Hematopoietic multipotent progenitor cell treated with erythropoietin and hydrocortisone succinate and interleukin-3 and kit ligand, for 4 days (in vitro differentiated cells): ENCODE results near the gene RAB8A.
"Not testable (repeated sequence)": the region's sequence is repeated elsewhere in the genome, so short reads cannot be mapped to it uniquely, and the experiment has no call there.

ENCODE experiments used
- DNase-seq: peaks from one replicate; pipeline ENCODE4 v3.0.0-alpha.2; 2015

RAB8A gene

DNA sequence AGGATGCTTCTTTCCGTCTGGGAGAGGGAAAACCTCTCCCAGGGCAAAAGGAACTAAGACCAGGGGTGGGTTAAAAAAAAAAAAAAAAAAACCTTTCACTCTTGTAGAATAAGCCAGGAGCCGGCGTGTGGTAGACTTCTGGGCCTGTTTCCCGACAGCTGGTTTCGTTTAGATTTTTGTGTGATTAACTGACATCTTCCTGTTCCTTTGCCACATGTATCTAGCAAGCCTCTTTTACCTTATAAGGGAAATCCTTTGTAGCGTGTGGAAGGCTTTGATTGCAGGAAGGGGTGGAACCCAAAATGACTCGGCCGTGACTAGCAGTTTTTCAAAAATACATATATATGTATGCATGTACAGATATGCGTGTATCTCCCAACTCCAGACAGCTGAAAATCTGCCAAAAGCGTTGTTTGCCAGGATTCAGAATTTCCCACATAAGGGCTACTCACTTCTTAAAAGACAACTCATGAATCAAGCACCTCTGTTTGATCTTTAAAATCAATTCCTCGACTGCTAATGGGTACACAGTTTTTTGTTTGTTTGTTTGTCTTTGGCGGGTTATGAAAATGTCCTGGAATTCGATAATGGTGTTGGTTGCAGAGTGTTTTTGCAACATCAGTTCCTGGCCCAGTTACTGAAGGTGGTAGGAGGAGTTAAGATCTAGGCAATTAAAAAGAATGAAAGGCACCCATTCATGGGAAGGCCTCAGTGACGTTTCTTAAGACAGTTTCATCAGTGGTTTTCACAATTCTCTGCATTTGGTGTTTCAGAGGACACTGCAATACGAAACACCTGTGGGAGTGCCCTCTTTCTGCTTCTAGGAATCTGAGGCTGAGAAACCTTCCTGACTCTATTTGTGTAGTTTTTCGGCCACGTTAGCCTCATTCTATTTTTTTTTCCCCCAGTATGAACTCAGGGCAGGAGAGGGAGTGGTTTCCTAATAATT is 32.7 kb upstream of the RAB8A start:
- peak; percentile 98 for DNase-seq

DNA sequence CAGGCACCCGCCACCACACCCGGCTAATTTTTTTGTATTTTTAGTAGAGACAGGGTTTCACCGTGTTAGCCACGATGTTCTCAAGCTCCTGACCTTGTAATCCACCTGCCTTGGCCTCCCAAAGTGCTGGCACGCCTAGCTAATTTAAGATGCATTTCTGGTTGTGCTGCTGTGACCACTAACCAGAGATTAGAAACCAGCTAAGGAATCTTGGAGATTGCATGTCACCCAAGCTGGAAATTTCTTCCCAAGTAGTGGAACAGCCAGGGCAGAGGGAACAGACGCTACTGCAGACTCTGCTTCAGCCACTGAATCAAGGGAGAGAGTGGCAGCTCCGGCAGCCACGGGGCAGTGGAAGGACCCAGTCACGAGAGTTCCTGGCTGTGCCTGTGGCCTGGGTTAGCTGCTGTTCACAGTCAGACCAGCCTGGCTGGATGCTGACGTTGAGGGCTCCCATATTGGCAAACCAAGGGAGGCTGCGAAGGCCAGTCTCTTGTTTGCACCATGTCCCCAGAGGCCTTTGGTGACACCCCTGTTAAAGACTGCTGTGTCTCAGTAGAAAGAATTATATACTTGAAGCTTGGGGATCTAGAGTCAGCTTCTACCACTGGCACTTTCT is 27.5 kb upstream of the RAB8A start:
- no peak for DNase-seq

DNA sequence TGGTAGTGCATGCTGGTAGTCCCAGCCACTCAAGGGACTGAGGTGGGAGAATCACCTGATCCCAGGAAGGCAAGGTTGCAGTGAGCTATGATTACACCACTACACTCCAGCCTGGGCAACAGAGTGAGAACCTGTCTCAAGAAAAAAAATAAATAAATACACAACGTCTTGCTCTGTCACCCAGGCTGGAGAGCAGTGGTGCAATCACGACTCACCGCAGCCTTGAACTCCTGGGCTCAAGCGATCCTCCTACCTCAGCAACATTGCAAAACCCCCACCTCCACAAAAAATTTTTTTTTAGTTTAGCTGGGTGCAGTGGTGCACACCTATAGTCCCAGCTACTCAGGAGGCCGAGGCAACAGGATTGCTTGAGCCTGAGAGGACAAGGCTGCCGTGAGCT is 26.6 kb upstream of the RAB8A start:
- peak; percentile 49 for DNase-seq

DNA sequence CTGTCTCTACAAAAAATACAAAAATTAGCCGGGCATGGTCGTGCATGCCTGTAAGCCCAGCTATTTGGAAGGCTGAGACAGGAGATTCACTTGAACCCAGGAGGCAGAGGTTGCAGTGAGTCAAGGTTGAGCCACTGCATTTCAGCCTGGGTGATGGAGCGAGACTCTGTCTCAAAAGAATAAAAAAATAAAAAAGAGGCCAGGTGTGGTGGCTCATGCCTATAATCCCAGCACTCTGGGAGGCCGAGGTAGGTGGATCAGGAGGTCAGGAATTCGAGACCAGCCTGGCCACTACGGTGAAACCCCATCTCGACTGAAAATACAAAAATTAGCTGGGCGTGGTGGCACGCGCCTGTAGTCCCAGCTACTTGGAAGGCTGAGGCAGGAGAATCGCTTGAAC is 24.3 kb upstream of the RAB8A start:
- DNase-seq = not testable (repeated sequence)

DNA sequence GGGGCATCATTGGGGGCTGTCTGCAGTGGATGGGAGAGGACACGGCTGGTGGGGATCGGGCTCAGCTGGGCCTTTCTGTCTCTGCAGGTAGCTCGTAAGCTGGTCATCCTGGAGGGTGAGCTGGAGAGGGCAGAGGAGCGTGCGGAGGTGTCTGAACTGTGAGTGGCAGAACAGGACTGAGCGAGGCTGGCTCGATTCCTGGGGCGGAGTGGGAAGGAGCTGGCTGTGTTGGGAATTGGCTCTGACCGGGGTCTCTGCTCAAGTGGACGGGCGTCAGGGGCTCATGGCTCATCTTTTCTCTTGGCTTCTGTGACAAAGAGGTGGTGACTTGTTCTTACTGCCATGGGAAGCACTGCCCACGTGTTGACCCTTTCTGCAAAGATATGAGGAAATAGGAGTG is 23.7 kb upstream of the RAB8A start:
- DNase-seq = no peak

DNA sequence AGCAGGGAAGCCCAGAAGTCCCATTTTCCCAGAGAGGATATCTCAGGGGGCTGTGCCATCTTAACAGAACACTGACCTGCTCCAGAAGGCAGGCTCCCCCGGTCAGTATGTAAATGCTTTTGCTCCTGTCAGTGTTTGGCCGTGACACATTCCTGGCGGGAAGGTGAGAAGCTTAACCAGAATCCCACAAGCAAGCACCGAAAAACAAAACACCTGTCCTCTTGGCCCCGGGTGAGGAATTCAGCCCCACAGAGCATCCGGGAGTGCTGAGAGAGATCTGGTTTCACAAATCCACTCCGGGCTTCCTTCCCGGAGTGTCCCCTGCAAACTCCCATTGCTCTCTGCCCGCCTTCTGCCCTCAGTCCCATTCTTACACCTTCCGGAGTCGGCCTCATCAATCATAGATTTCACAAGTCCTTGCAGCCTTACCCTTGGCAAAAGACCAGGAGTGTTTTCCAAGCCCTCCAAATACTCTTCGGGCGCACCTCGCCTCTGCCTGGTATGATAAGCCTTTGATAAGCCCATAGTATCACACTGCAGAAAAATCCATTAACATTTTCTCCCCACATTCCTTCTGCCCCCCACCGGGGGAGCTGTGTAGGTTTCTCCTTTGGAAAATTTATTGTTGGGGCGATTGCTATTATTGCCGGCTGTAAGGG is 23.2 kb upstream of the RAB8A start:
- DNase-seq = no peak

DNA sequence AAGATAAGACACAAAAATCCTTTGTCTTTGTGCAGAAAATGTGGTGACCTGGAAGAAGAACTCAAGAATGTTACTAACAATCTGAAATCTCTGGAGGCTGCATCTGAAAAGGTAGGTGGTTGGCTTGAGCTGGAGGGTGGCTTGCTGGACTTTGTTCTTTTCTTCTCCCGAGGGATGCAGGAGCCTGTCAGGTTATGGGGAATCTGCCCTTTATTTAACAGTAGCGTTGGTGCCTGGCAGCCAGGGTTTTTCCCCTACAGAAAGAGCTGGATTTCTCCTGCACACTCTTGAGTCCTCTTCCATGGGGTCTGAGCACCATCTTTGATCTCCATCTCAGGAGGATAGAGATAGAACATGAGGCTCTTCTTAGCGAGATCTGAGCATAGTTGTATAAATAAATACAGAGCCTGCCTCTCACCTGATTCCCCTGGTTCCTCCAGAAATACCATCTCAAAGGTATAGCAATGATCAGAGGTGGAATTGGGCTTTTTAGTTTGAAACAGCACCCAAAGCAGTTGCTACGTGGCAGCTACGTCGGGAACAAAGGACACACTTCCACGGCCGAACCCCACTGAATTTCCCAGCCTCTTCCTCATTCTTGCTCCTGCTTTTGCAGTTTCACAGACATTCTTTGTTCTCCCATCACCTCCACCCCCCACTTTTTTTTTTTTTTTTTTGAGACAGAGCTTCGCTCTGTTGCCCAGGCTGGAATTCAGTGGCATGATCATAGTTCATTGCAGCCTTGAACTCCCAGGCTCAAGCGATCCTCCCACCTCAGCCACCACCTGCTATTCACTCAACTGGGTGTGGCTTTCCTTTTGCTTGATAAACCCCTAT is 22.5 kb upstream of the RAB8A start:
- DNase-seq = no peak

DNA sequence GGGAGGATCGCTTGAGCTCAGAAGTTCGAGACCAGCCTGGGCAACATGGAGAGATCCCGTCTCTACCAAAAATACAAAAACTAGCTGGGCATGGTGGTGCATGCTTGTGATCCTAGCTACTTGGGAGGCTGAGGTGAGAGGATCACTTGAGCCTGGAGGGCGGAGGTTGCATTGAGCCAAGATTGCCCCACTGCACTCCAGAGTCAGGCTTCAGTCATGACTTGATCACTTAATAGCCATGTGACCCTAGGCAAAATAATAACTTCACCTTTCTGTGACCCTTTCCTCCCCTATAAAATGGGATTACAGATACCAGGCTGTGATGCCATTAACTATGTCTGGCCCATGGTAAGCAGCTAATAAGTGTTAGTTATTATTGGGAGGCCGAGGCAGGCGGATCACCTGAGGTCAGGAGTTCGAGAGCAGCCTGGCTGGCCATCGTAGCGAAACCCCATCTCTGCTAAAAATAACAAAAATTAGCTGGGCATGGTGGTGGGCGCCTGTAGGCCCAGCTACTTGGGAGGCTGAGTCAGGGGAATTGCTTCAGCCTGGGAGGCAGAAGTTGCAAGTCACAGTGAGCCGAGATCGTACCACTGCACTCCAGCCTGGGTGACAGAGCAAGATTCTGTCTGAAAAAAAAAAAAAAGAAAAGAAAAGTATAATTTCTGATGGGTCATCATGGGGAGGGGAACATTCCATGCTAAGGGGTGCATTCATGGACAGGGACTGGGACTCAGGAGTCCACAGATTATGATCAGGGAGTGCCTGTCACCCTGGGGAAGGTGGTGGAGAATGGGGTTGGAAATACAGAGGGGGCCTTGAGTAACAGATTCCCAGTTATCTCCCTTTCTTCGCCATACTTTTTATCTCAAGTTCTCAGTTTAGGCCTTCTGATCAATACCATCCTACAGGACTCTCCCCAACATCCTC is 19.9 kb upstream of the RAB8A start:
- DNase-seq = no peak

DNA sequence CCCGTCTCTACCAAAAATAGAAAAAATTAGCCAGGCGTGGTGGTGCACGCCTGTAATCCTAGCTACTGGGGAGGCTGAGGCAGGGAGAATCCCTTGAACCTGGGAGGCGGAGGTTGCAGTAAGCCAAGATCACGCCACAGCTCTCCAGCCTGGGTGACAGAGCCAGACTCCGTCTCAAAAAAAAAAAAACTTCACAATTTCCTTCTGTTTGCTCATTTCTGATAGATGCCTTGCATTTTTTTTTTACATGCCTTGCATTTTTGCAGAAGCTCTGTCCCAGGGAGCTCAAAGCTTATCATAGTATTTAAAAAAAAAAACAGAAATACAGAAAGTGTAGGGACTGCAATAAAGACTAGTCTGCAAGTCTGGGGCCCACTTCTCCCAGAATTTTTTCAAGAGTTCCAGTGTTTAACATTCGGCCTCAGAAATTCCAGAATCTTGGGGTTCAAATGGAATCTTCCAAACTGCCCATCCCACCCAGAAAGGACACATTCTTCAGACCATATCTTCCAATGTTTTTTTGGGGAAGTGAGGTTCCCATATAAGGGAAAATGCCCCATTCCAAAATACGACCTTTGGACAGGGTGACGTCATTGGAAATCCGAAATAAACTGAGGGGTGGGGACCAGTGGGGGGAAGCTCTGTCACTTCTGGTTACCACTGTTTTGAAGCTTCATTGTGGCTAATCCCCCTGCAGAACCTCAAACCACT is 17.2 kb upstream of the RAB8A start:
- no peak for DNase-seq

DNA sequence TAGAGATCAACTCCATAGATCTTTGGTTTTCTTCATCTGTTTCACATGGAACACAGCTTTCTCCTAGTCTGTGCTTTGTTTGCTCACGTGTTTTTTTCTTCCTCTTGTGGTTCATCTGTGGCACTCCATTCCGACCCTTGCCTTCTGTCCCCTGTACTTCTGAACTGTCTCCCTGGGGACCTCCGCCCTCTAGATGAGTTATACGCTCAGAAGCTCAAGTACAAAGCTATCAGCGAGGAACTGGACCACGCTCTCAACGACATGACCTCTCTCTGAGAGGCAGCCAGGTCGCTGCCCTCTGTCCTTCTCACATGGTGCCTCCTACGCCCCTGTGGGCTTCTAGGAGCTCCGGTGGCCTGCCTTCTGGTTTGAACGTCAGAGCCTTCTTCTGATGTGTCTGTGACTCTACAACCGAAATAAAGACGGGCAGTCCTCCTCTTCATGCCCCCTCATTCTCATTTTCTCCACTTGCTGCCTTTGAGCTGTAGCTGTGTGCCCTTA is 16.6 kb upstream of the RAB8A start:
- peak; percentile 61 for DNase-seq

DNA sequence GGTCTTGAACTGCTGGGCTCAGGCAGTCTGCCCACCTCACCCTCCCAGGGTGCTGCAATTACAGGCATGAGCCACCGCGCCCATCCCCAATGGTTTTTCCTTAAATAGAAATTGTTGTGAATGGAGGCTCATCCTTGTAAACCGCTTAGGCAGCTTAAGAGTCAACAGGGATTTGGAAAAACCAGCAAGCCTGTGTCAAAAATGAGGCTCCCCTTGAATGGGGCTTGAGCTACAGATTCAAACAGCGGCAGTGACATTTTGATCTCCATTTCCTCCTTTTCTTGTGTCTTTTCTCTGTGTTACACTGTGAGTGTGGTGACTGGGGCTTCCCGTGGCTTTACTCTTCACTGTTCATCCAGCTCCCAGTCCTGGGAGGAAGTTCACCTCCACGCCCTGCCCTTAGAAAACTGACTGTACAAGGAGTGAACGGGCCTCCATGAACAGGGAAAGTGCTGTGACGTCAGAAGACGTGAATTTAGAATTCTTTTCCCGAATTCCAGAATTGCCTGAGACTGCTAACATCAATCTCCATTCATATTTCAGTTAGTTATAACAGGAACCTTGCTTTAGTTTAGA is 15.3 kb upstream of the RAB8A start:
- no peak for DNase-seq

DNA sequence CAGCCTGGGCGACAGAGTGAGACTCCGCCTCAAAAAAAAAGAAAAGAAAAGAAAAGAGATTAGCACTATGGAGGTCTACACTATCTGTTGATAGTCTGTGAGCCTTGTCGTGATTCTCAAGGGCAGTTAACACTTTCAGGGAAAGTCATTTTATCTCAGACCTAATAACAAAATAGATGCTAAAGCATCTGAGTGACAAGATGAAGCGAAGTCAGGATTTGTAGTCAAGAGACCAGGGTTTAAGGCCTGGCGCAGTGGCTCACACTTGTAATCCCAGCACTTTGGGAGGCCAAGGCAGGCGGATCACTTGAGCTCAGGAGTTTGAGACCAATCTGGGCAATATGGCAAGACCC is 13.3 kb upstream of the RAB8A start:
- no peak for DNase-seq

DNA sequence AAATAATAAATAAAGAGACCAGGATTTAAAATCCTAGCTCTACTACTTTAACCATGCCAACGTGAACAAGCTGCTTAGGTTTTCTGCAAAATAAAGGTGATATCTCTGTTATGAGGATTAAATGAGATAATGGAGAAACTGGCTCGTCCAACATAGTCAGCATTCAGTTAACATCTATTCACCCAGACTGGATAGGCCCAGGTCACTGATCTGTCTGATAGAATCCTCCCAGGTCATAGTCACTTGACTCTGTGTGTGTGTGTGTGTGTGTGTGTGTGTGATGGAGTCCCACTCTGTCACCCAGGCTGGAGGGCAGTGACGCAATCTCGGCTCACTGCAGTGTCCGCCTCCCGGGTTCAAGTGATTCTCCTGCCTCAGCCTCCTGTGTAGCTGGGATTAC is 12.9 kb upstream of the RAB8A start:
- DNase-seq = no peak

DNA sequence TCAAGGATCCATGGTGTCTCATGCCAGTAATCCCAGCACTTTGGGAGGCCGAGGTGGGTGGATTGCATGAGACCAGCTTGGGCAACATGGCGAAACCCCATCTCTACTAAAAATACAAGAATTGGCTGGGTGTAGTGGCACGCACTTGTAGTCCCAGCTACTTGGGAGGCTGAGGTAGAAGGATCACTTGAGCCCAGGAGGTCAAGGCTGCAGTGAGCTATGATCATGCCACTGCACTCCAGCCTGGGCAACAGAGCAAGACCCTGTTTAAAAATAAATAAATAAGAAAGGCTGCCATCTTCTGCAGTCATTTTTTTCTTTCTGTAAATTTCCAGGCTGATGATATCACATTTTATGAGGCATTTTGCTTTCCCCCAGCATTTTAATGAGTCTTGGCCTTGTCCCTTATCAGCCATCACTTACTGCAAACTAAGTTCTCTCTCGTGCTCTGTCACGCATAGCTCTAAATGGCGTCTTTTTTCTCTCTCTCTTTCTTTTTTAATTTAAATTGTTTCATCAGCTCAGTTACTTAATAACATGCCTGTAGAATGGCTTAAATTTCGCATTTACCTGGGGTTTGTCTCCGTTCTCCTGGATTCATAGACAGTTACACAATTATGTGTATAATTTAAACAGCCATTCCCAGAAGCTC is 12.2 kb upstream of the RAB8A start:
- not testable (repeated sequence) for DNase-seq

DNA sequence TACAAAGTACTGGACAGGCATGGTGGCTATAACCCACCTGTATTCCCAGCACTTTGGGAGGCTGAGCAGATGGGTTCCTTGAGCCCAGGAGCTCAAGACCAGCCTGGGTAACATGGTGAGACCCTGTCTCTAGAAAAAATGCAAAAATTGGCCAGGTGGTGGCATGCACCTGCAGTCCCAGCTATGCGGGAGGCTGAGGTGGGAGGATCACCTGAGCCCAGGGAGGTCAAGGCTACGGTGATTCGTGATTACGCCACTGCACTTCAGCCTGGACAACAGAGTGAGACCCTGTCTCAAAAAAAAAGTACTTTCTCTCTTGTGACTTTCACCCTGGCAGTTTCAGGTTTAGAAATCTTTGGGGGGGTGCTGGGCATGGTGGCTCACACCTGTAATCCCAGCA is 11.2 kb upstream of the RAB8A start:
- no peak for DNase-seq

DNA sequence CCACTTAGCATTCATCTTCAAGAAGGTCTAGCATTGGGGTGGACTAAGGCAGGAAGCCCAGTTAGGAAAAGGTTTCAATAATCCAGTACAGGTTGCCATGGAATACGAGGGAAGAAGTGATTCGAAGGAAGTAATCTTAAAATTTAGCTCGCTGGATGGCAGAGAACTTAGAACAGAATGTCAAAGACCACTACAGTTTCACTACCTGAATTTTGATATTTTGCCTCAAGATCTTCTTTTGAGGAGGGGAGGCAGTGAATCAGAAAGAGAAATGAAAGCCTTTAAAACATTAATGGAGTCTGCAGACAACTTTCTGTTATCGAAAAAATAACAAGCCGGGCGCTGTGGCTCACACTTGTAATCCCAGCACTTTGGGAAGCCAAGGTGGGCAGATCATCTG is 7.0 kb upstream of the RAB8A start:
- DNase-seq = no peak

DNA sequence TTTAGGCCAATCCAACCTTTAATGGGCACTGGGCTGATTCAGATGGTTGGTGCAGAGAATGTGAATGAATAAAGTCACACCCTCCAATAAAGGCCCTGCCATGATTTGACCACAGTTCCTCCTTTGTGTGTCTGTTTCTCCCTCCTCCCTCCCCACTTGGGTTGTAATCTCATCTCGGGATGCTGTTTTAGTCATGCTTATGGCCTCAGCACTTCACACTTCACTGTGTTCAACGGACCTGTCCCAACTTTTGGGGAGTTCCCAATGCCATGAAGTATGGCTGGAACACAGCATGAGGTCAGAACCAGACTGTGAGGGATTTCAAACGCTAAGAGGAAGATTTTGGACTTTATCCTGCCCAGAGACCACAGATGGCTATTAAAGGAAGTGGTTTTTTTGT is 5.6 kb upstream of the RAB8A start:
- peak; percentile 76 for DNase-seq

DNA sequence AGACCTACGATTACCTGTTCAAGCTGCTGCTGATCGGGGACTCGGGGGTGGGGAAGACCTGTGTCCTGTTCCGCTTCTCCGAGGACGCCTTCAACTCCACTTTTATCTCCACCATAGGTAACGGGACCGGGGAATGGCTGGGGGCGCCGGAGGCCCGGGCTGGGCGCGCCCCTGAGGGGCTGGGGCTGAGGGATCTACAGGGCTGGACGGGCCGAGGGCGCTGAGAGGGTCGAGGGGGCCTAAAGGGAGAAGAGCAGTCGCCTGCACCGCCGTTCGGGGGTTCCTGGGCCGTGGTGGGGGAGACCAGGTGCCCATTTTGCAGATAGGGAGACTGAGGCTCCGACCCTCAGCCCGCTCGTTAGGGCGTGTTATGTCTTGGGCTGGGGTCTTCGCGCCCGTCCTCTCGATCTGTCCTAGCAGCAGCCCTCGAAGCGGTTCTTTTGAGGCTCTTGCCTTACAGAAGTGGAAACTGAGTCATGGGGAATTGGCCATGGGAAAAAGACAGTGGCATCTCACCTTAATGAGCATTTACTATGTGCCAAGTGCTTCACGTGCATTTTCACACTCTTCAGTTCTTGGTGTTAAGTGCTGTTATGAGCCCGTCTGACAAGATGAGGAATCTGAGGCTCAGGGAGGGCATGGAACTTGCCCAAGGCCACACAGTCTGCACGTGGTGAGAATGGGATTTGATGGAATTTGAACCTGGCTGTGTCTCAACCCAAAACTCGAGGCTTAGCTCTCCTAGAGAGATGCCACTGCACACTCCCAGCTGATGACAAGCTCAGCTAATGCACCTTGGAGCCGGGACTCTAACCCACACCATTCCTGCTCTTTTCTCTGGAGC is 442 bp downstream of the RAB8A start:
- DNase-seq = no peak

DNA sequence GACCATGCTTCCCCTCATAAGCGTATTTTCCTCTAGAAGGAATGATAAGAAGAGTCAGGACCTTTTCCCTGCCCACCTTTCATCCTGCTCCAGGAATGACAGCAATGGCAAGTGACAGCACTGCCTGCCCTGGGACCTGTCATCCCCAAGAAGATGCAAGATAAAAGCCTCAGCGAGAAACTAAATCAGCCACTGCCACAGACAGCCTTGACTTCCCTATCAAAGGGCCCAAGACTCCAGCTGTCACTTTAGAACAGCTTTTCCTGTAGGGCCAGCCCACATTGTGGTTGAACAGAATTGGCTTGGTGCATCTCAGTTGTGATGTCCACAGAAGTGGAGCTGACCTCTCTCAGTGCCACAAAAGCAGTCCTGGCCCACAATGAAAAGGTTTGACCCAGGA is 1.1 kb downstream of the RAB8A start:
- peak; percentile 94 for DNase-seq
